Common myeloid progenitor, CD34-positive (primary cell): Measurements from ENCODE around the gene LTK.

ENCODE experiments used
- CTCF ChIA-PET: fragments of 350-600 bp; sonication (Branson Sonifier 250); formaldehyde crosslinking; loops from one replicate; lab custom pipeline; 2021; ENCODE audit warnings: antibody characterized with exemption; lab: Charles Lee
- POLR2A ChIA-PET: fragments of 350-600 bp; sonication (Branson Sonifier 250); formaldehyde crosslinking; loops from one replicate; lab custom pipeline; 2021; ENCODE audit warnings: antibody characterized with exemption; lab: Charles Lee
- DNase-seq, 3 donors: peaks; one replicate each; pipeline versions ENCODE4 v3.0.0 to v3.0.0-alpha.2; 2013
- H3K27ac ChIP-seq, 2 experiments: 1 replicate in 1 of 2; 2 replicates in 1 of 2; pipeline ENCODE4 v1.7.0; 2013; ENCODE audit warnings: inconsistent platforms in 2 of 2, low read length in 2 of 2, mild to moderate bottlenecking in 2 of 2, low read depth in 1 of 2, moderate library complexity in 1 of 2; ENCODE audit not compliant: severe bottlenecking in 2 of 2, insufficient read depth in 1 of 2, poor library complexity in 1 of 2
- H3K27me3 ChIP-seq, 5 experiments: replicated peaks in 2 of 5; 1 replicate in 3 of 5; 2 replicates in 2 of 5; pipeline versions ENCODE4 v1.6.1 to v1.7.0; 2013; ENCODE audit warnings: low read length in 4 of 5, mild to moderate bottlenecking in 2 of 5, moderate library complexity in 2 of 5, inconsistent platforms in 1 of 5; ENCODE audit not compliant: insufficient read depth in 5 of 5, control insufficient read depth in 4 of 5
- H3K36me3 ChIP-seq, 4 experiments: 1 replicate in 2 of 4; 2 replicates in 2 of 4; pipeline versions ENCODE4 v1.6.1 to v1.7.0; 2013; ENCODE audit warnings: low read length in 3 of 4, control low read depth in 1 of 4, mild to moderate bottlenecking in 1 of 4; ENCODE audit not compliant: control insufficient read depth in 4 of 4, insufficient read depth in 4 of 4
- H3K4me1 ChIP-seq, 4 experiments: 1 replicate in 3 of 4; 2 replicates in 1 of 4; pipeline versions ENCODE4 v1.6.1 to v1.7.1; 2013; ENCODE audit warnings: low read length in 3 of 4, mild to moderate bottlenecking in 3 of 4, control low read depth in 1 of 4, inconsistent platforms in 1 of 4, moderate library complexity in 1 of 4; ENCODE audit not compliant: control insufficient read depth in 4 of 4, insufficient read depth in 4 of 4; ENCODE audit errors: control extremely low read depth in 1 of 4
- H3K4me3 ChIP-seq, 7 experiments: 1 replicate in 4 of 7; 2 replicates in 3 of 7; pipeline versions ENCODE4 v1.5.1 to v1.7.0; 2013; ENCODE audit warnings: mild to moderate bottlenecking in 7 of 7, low read length in 6 of 7, moderate library complexity in 6 of 7, inconsistent platforms in 2 of 7, low read depth in 2 of 7, control low read depth in 1 of 7; ENCODE audit not compliant: insufficient read depth in 4 of 7, control insufficient read depth in 1 of 7; ENCODE audit errors: extremely low read depth in 1 of 7
- H3K9me3 ChIP-seq, 5 experiments: 1 replicate in 4 of 5; 2 replicates in 1 of 5; pipeline versions ENCODE4 v1.6.1 to v1.7.1; 2013; ENCODE audit warnings: low read length in 4 of 5, mild to moderate bottlenecking in 2 of 5, inconsistent platforms in 1 of 5, low read depth in 1 of 5, moderate library complexity in 1 of 5; ENCODE audit not compliant: control insufficient read depth in 4 of 5, insufficient read depth in 2 of 5; ENCODE audit errors: control extremely low read depth in 1 of 5
- WGBS: methylation state at CpG from one replicate; pipeline ENCODE4 v1.1.5; 2013; ENCODE audit not compliant: insufficient coverage; 5-methylcytosine and 5-hydroxymethylcytosine counted together

LTK gene

DNA sequence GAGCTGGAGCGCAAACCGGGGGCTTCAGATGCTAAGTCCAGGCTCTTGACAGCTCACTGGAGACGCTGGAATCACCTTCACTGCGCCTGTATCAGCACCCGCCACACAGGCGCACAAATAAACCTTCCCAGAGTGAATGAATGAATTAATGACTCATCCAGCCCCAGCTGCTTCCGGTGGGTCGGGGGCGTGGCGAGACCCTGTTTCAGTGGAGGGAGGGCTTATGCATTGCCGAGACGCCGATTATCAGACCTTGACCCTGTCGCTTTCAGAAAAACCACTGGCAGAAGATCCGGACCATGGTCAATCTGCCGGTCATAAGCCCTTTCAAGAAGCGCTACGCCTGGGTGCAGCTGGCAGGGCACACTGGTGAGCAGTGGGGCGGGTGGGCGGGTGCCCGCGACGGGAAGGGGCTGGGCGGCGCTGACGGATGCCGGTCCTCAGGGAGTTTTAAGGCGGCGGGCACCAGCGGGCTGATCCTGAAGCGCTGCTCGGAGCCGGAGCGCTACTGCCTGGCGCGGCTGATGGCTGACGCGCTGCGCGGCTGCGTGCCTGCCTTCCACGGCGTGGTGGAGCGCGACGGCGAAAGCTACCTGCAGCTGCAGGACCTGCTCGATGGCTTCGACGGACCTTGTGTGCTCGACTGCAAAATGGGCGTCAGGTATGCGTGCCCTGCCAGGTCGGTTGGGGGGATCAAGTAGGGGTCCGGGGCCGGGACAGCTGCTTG lies 12.3 kb downstream of the LTK start:
- peak in 2 of 3 donors; percentile 77 to 84 for DNase-seq
- H3K27ac ChIP-seq, result no peak overlapping the region
- peak overlapping the region in 3 of 7 experiments; percentile 46 to 69 (median 56) for H3K4me3 ChIP-seq
- WGBS, result 2% methylated on average over 51 of the region's 56 CpGs
- CTCF ChIA-PET, result interaction anchor here (0.9 to 1.0 kb wide), 2 partner anchors 11 to 22 kb away, joined by 3 to 4 read pairs; no protein-coding TSS in a partner anchor
- peaks cover 9 to 73% (median 23%) of the 10 kb centered on the region in 5 experiments for H3K27me3 ChIP-seq
- peaks cover 0 to 35% (median 32%) of the 10 kb centered on the region in 4 experiments for H3K4me1 ChIP-seq
- no peaks in the 10 kb centered on the region for H3K9me3 ChIP-seq
- H3K36me3 ChIP-seq, result no peaks in the 10 kb centered on the region
- POLR2A ChIA-PET, result interaction anchor here (0.7 kb wide), 1 partner anchor 58 kb away, joined by 3 read pairs; the partner anchor contains the start of gene TYRO3

DNA sequence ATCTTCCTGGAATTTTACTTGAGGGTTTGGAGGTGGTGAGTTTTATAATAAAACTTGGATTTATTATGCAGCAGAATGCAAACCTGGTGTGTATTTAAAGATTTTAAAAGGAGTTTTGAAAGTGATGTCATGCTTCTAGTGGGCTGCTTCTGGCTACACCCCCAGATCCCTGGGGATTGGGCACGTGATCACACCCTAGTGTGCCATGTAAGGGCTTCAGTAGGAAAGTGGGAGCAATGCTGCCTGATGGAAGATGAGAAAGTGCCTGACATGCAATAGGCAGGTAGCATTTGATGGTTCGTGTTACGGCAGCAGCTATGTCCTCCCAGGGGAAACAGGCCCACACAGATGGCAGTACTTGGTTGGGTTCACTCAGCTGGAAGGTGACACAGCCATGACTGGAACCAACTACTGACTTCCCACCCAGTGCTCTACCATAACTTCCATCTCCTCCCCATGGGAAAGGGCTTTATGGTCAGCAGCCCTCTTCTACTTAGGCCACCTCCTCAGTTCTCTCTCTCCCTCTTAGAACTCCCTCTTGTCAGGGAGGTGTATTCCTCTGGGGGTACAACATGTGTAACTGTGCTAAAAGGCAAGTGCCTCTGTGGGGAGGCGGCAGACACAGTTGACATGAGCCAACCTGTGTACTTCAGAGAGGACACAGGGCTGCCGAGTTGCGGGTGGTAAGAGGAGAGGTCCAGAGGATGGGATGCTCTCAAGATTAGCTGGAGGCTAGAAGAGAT lies 14.3 kb downstream of the LTK start:
- no peak for DNase-seq
- Histone ChIP-seq H3K27me3 (peaks cover 9 to 93% (median 30%) of the 10 kb centered on the region in 5 experiments), H3K4me3 (no peak overlapping the region), H3K4me1 (peaks cover 0 to 52% (median 48%) of the 10 kb centered on the region in 4 experiments), H3K9me3 (no peaks in the 10 kb centered on the region), H3K36me3 (no peaks in the 10 kb centered on the region), H3K27ac (no peak overlapping the region)
- 85% methylated on average over 4 of the region's 6 CpGs for WGBS
- ChIA-PET POLR2A (no interaction called here), CTCF (interaction anchor here (1.3 to 1.5 kb wide), 2 partner anchors 20 to 33 kb away, joined by 3 read pairs; no protein-coding TSS in a partner anchor)

DNA sequence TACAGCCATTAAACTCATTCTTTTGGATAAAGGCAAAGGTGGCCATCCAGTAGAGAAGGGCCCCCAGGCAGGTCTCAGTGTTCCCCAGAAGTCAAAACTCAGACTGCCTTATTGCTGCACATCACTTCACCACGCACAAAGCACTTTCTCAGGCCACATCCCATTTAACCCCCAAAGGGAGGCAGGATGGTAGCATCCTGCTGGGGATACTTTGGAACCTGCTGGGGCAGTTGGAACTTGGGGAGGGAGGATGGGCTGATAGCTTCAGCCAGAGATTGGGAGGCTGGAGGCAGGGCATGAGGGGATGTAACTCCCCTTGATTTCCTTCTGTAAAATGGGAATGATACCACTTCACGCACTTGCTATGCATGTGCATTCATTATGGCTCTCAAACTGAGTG lies 15.0 kb downstream of the LTK start:
- Histone ChIP-seq H3K27ac (no peak overlapping the region), H3K27me3 (peaks cover 9 to 95% (median 30%) of the 10 kb centered on the region in 5 experiments), H3K4me3 (no peak overlapping the region), H3K36me3 (no peaks in the 10 kb centered on the region), H3K9me3 (no peaks in the 10 kb centered on the region), H3K4me1 (peaks cover 0 to 51% (median 48%) of the 10 kb centered on the region in 4 experiments)
- WGBS, result no CpG with 5 or more reads among the region's 2 CpGs
- DNase-seq, result no peak
- ChIA-PET POLR2A (no interaction called here), CTCF (interaction anchor here (0.6 to 1.5 kb wide), 2 partner anchors 20 to 572 kb away, joined by 3 read pairs; no protein-coding TSS in a partner anchor)

DNA sequence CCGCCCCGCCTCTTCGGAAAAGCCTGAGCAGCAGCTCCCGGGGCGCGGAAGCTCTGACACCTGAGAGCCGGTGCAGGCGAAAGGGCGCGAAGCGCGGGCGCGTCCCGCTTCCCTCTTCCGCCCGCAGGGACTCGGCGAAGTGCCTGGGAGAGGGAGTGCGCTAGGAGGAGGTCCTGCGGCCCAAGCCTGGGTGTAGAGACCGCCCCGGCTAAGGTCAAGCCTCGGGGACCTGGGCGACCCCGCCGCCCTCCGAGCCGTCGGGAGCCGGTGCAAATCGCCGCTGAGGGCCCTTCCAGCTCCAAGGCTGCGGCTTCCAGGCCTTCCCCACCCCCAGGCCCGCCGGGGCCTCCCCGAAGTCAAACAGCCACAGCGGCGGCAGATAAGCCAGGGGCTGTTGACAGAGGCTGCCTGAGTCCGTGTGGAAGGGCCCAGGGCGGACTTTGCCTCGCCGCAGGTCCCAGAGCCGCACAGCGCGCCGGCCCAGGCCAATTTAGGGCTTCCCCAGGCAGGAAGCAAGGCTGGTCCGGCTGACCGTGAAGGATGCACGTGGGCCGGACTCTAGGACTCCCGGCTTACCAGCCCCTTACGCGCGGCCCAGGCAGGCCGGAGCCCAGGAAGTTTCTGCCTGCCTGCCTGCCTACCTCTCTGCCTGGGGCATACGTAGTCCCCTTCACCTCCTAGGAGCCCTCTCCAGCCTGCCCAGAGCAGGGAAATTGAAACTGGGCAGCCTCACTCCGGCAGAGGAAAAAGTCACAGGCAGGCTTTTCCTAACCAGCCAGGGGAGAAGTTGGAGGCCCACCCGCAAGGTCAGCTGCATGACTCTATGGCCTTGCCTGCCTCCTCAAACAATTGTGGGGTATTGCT lies 17.7 kb downstream of the LTK start:
- Histone ChIP-seq H3K9me3 (no peaks in the 10 kb centered on the region), H3K27me3 (peaks cover 12 to 96% (median 32%) of the 10 kb centered on the region in 5 experiments), H3K4me3 (peak overlapping the region in 5 of 7 experiments; percentile 2 to 76 (median 67)), H3K4me1 (peaks cover 4 to 37% (median 35%) of the 10 kb centered on the region in 4 experiments), H3K27ac (no peak overlapping the region), H3K36me3 (no peaks in the 10 kb centered on the region)
- 34% methylated on average over 35 of the region's 59 CpGs for WGBS
- DNase-seq, result peak in 1 of 3 donors; percentile 29
- ChIA-PET CTCF (no interaction called here), POLR2A (no interaction called here)

DNA sequence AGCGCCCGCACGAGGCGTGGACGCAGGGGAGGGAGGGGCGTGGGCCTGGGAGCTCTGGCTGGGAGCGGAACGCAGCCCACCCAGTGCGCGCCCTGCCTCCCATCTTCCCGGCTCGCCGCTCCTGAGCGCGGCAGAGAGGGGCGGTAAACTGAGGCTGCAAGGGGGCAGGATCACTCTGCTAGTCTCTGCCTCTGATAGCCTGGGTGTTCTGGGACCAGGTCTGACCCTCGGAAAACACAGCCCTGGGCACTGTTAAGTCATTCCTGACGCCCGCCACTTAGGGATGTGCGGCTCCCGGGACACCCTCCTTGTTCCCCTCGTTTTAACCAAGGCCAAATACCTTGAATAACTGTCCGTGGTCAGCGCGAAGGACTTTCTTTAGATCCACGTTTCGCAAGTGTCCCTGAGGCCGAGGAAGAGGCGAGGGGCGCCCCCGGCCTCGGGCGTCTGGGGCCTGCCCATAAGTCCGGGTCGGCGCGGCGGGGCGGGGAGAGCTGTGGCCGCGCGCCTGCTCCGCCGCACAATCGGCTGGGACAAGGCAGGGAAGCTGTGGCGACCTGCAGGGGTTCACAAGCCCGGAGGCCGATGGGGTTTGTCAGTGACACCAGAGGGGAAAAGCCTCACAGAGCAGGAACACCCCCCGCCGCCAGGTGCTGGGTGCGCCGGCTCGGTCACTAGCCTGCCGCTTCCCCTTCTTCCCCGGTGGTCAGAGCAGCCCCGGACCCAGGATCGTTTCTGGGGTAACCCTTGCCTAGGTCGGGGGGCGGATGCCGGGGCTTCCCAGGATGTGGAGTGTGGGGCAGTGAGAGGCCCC lies 18.5 kb downstream of the LTK start:
- no peak overlapping the region for H3K27ac ChIP-seq
- CTCF ChIA-PET, result no interaction called here
- WGBS, result 1% methylated on average over 55 of the region's 60 CpGs

More for the DNA sequence above, 18.5 kb downstream of the LTK start:
- H3K4me3 ChIP-seq, result peak overlapping the region in 6 of 7 experiments; percentile 23 to 76 (median 62)
- peak in 2 of 3 donors; percentile 51 to 66 for DNase-seq
- POLR2A ChIA-PET, result no interaction called here
- H3K9me3 ChIP-seq, result no peaks in the 10 kb centered on the region
- peaks cover 4 to 36% (median 34%) of the 10 kb centered on the region in 4 experiments for H3K4me1 ChIP-seq
- H3K36me3 ChIP-seq, result no peaks in the 10 kb centered on the region
- H3K27me3 ChIP-seq, result peaks cover 12 to 96% (median 29%) of the 10 kb centered on the region in 5 experiments
